Stomach (tissue), 4 donors: ENCODE measurements around the gene TGIF1.

Experiments
- CTCF ChIP-seq, 7 experiments: fragments of 450-650 bp in 4 of 7; fragments of 200-600 bp in 3 of 7; sonication (generic) in 3 of 7; IDR thresholded peaks; one replicate each; pipeline ENCODE4 v1.5.1; 2016 to 2019; ENCODE audit warnings: antibody characterized with exemption in 7 of 7, control low read depth in 2 of 7, mild to moderate bottlenecking in 1 of 7
- EP300 ChIP-seq: sonication (generic); formaldehyde crosslinking; IDR thresholded peaks from one replicate; pipeline ENCODE4 v1.6.1; 2017; ENCODE audit warnings: antibody characterized with exemption
- POLR2A ChIP-seq, 4 donors: fragments of 450-650 bp; IDR thresholded peaks; one replicate each; pipeline ENCODE4 v1.6.1; 2016; ENCODE audit warnings: antibody characterized with exemption in 4 of 4, control low read depth in 2 of 4, mild to moderate bottlenecking in 1 of 4, moderate library complexity in 1 of 4
- POLR2AphosphoS5 ChIP-seq, 3 donors: sonication (generic); formaldehyde crosslinking; IDR thresholded peaks; one replicate each; pipeline ENCODE4 v1.6.1; 2016; ENCODE audit warnings: antibody characterized with exemption in 3 of 3

DNA sequence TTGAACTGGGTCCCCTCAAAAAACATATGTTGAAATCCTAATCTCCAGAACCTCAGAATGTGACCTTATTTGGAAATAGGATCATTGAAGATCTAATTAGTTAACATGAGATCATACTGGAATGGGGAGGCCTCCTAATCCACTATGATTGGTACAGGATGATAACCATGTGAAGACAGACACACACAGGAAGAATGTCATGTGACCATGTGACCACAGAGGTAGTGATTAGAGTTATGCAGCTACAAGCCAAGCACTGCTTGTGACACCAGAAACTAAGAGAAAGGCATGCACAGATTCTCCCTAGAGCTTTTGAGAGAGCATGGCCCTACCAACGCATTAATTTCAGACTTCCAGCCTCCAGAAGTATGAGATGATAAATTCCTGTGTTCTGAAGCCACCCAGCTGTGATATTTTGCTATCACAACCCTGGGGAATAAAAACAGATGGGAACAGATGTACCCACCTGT is 47.0 kb upstream of the TGIF1 start:
- TF ChIP-seq CTCF (IDR thresholded peaks at IDR 0.05) (no peak), POLR2A (IDR thresholded peaks at IDR 0.05) (no peak), POLR2AphosphoS5 (IDR thresholded peaks at IDR 0.05) (no peak), EP300 (no peak)
